BJ (cell line): ENCODE measurements around the gene CCDC57. TPM values are rescaled to one million over a fixed set of nuclear protein-coding genes. Genes with fewer than 3 reads are reported as not detected.

Source experiments
- CTCF ChIA-PET: fragments of 350-600 bp; formaldehyde crosslinking; extraction: SDS; loops from one replicate; lab custom pipeline; 2021; ENCODE audit warnings: antibody characterized with exemption, inconsistent platforms; lab: Yijun Ruan, JAX
- POLR2A ChIA-PET: fragments of 300-600 bp; sonication (Branson Sonifier 250); formaldehyde crosslinking; extraction: SDS; loops from one replicate; lab custom pipeline; 2021; ENCODE audit warnings: antibody characterized with exemption; lab: Charles Lee
- DNase-seq: peaks from one replicate; pipeline ENCODE4 v3.0.0-alpha.2; 2011; ENCODE audit warnings: low read depth
- H3K27me3 ChIP-seq: 2 replicates; pipeline ENCODE4 v1.6.0; 2011; ENCODE audit warnings: low read length; ENCODE audit not compliant: control insufficient read depth, insufficient read depth
- H3K36me3 ChIP-seq: 2 replicates; pipeline ENCODE4 v1.5.1; 2011; ENCODE audit warnings: low read length; ENCODE audit not compliant: control insufficient read depth, insufficient read depth
- H3K4me3 ChIP-seq: 2 replicates; pipeline ENCODE4 v1.5.1; 2011; ENCODE audit warnings: low read depth, mild to moderate bottlenecking, control low read depth, low read length
- polyA plus RNA-seq: library from polyadenylated mRNA; depleted of rRNA; stranded (reverse); fragments of >200 nt; gene quantifications from 2 replicates; pipeline ENCODE4 v1.2.3, GENCODE V29; 2011
- TF ChIP-seq, protein P1 (sequence below): IDR thresholded peaks from 2 replicates; pipeline ENCODE4 v1.5.1; 2011; ENCODE audit warnings: low read depth, mild to moderate bottlenecking, control low read depth, inconsistent platforms, low read length, moderate library complexity; ENCODE audit not compliant: insufficient read depth

Gene CCDC57
- polyA plus RNA-seq, 1 experiment = 15.4 TPM

DNA sequence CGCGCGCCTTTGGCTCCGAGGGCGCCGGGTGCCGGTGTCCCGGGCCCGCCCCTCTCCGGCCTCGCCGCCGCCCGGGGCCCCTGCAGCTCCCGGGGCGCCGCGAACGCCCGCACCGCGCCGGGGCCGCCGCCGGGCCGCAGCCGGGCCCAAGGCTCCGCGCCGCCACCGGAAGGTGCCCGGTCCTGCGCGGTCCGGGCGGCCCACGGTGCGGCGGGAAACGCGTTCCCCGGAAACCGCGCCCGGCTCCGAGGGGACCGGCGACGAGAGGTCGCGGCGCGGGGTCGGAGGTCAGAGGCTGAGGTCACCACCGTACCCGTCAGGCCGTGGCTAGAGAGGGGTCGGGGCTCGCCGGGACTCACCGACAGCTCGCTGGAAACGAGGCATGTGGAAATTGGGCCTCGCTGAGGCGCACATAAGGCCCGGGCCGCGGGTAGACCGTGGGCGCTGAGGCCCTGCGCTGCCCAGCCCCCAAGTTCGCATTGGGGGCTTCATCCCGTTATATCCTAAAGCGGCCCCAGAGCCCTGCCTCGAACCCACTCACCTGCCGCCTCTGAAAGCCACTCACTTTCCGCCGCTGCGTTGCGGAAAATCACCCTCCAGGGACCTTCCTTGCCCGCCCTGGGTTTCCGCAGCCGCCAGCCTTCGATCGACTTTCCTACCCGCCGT, 146.9 kb downstream of the CCDC57 start, which contains the start of gene DUS1L:
Gene DUS1L (minus strand): TSS at position 167 of the 666 bp plus-strand sequence. CDS start 745 bp downstream, outside the sequence.
- CTCF ChIA-PET = interaction anchor here (0.6 to 1.0 kb wide), 2 partner anchors 13 to 35 kb away, joined by 3 to 4 read pairs; partner anchors contain the start of gene RAC3
- Histone ChIP-seq H3K36me3 (peaks cover 22% of the 10 kb centered on the region), H3K4me3 (peak within 1 kb of the TSS; percentile 90), H3K27me3 (no peaks in the 10 kb centered on the region)
- POLR2A ChIA-PET = no interaction called here
- TF ChIP-seq, protein P1, sequence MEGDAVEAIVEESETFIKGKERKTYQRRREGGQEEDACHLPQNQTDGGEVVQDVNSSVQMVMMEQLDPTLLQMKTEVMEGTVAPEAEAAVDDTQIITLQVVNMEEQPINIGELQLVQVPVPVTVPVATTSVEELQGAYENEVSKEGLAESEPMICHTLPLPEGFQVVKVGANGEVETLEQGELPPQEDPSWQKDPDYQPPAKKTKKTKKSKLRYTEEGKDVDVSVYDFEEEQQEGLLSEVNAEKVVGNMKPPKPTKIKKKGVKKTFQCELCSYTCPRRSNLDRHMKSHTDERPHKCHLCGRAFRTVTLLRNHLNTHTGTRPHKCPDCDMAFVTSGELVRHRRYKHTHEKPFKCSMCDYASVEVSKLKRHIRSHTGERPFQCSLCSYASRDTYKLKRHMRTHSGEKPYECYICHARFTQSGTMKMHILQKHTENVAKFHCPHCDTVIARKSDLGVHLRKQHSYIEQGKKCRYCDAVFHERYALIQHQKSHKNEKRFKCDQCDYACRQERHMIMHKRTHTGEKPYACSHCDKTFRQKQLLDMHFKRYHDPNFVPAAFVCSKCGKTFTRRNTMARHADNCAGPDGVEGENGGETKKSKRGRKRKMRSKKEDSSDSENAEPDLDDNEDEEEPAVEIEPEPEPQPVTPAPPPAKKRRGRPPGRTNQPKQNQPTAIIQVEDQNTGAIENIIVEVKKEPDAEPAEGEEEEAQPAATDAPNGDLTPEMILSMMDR = no peak
- no peak for DNase-seq

DNA sequence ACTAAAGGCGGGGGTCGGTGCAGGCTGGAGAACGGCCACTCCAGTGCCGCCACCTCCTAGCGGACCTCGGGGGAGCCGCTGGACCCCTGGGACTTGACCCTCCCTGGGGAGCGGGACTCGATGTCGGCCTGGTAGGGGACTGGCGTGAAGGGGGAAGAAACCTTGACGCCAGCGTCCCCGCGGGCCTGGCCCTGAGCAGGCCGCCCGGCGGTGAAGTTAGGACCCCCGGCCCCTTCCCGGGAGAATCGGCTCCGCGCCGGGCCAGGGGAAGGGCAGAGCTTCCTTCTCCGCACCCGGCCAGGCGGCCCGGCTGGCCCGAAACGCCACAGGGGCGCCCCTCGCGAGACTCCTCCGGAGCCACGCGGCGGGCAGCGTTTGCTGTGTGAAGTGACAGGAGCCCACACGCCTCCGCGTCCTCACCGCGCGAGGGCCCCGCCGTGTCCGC, 147.4 kb downstream of the CCDC57 start:
- TF ChIP-seq, protein P1 = no peak
- no peaks in the 10 kb centered on the region for H3K27me3 ChIP-seq
- no peak for DNase-seq
- peak overlapping the region; percentile 90 for H3K4me3 ChIP-seq
- peaks cover 27% of the 10 kb centered on the region for H3K36me3 ChIP-seq
- ChIA-PET POLR2A (no interaction called here), CTCF (interaction anchor here (0.6 to 1.5 kb wide), 3 partner anchors 12 to 89 kb away, joined by 3 read pairs; no protein-coding TSS in a partner anchor)

DNA sequence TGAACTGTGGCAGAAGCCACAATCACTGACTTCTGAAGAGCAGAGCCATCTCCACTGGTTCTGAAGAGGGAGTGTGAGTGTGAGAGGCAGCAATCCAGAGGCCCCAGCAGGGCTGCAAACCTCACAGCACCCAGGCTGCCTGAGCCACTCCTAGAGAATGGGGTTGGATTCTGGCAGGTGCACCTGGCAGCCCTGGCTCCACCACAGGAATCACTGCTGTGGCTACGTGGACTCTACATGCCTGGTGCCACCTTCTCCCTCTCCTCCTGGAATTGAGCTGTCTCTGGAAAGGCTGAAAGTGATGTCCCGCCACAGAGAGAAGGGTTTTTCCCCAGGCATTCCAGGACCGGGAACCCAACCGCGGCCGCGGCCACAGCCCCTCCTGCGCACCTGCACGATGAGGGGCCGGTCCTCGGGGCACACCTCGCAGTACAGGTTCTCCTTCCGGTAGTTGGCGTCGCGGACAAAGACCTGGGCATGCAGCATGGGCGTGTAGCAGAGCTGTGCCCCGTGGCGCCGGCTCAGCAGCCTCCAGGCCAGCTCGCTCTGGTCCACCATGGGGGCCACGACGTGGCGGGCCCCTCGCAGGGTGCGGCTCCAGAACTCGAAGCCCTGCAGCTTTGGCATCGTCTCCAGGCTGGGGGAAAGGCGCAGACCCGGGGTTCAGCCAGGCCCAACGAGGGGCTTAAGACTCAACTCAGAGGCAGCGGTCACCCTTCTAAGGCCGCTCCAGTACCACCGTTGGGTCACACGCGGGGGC, 148.0 kb downstream of the CCDC57 start:
- DNase-seq = no peak
- Histone ChIP-seq H3K36me3 (peaks cover 30% of the 10 kb centered on the region), H3K4me3 (peak overlapping the region; percentile 90), H3K27me3 (no peaks in the 10 kb centered on the region)
- ChIA-PET POLR2A (no interaction called here), CTCF (interaction anchor here (0.8 to 1.5 kb wide), 2 partner anchors 28 to 90 kb away, joined by 3 read pairs; no protein-coding TSS in a partner anchor)
- TF ChIP-seq, protein P1 = no peak

DNA sequence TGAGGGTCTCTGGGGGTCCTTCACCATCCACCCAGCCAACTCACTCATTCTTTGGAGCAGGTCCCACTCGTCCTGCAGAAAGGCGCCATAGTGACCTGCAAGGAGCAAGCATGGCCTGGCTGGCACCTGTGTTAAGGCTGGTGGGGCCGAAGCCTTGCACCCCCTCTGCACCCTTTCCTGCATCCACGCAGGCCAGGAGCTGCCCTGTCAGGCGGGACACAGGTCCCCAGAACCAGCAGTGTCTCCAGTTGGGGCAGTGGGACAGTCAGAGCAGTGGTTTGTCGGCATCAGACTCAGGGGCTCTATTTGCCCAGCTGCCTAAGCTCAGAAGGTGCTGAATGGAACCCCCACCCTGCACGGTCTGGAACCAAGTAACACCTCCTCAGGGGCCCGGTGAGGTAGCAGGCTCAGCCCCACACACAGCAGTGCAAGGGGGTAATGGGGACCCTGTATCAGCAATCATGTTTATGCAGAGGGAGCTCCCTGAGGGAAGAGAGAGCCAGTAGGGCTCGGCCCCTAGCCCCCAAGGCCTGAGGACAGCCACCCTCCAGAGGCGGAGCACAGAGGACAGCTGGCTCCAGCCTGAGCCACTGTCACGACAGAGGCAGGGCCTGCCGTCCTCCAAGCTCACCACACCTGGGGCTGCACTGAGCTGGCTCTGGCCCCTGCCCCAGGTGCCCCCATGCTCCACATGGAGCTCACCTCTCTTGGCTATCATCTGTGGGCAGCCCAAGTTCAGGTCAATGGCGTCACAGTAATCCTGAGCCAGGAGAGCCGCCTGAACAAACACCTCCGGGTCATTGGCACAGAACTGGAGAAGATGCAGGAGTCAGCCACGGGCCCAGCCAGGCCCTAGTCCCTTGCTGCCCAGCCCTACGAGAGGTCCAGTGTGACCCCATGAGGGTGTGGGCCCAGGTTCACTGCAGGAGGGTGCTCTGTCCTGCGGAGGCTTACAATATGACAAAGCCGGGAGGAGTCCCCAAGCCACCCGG, 148.9 kb downstream of the CCDC57 start:
- Histone ChIP-seq H3K4me3 (no peak overlapping the region), H3K36me3 (peaks cover 37% of the 10 kb centered on the region), H3K27me3 (no peaks in the 10 kb centered on the region)
- CTCF ChIA-PET = interaction anchor here (1.5 kb wide), 1 partner anchor 27 kb away, joined by 3 read pairs; no protein-coding TSS in a partner anchor
- DNase-seq = no peak
- TF ChIP-seq, protein P1 = no peak
- POLR2A ChIA-PET = no interaction called here
